GM12873 (cell line): Measurements from ENCODE around the gene PRR5L.

Experiments
- TF ChIP-seq, protein P1 (sequence below): IDR thresholded peaks from 2 replicates; pipeline ENCODE4 v1.5.1; 2012; ENCODE audit warnings: low read depth, mild to moderate bottlenecking, moderate library complexity, low read length, control low read depth; ENCODE audit not compliant: insufficient read depth; ENCODE audit errors: missing control alignments

The PRR5L gene

DNA sequence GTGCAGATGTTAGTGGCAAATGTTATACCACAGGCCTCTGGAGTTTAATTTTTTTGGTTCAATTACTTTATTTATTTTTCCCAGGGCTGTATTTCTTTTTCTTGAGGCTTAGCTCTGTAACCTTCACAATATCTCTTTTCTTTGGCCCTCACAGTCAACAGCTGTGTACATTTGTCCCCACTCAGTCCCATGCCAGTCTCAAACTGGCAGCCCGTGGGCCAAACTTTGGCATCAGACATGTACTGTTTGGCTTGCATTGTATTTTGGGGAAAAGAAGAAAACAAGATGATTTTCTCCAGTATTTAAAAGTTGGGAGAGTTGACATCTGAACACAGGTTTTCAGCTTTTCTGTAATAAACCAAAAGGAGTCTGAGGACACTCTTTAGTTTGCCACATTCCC lies 87.1 kb downstream of the PRR5L start:
- TF ChIP-seq, protein P1, sequence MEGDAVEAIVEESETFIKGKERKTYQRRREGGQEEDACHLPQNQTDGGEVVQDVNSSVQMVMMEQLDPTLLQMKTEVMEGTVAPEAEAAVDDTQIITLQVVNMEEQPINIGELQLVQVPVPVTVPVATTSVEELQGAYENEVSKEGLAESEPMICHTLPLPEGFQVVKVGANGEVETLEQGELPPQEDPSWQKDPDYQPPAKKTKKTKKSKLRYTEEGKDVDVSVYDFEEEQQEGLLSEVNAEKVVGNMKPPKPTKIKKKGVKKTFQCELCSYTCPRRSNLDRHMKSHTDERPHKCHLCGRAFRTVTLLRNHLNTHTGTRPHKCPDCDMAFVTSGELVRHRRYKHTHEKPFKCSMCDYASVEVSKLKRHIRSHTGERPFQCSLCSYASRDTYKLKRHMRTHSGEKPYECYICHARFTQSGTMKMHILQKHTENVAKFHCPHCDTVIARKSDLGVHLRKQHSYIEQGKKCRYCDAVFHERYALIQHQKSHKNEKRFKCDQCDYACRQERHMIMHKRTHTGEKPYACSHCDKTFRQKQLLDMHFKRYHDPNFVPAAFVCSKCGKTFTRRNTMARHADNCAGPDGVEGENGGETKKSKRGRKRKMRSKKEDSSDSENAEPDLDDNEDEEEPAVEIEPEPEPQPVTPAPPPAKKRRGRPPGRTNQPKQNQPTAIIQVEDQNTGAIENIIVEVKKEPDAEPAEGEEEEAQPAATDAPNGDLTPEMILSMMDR, result no peak

GRCh38 chr11:36385121-36385970 lies 89.3 kb downstream of the PRR5L start:
- TF ChIP-seq, protein P1, result no peak

DNA sequence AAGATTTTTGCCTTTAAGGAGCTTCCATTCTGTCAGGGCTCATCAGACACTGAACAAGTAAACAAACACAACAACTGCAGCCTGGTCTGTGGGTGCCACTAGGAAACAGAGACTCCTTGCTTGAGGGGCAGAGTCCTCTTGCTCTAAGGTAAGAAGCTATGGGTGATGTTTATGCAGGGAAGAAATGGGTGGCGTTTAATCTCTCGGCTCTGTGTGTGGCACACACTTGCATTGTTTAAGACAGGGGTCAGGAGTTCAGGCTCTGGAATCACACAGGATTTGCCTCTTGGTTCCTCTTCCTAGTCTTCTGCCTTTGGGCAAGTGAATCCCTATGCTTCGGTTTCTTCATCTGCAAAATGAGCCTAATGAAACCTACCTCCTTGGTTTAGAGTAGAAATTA lies 90.3 kb downstream of the PRR5L start:
- TF ChIP-seq, protein P1, result no peak

- TF ChIP-seq, protein P1, result no peak
Observed at GRCh38 chr11:36388071-36388470, 92.0 kb downstream of the PRR5L start.

DNA sequence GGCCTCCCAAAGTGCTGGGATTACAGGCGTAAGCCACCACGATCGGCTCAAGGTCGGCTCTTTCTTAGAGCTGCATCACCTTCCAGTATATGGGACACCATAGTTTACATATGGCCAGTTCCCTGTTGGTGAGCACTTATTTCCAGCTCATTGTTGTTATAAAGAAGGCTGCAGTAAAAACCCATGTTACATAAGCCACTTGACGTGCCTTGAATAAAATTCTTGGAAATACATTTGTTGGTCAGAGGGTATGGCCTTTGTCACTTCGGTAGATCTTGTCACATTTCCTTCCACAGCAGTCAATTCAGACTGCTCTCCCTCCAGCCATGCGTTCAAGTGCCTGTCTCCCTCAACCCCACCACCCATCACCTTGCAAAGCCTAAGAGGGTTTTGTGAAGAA lies 92.9 kb downstream of the PRR5L start:
- TF ChIP-seq, protein P1, result no peak

- TF ChIP-seq, protein P1, result no peak
Observed at GRCh38 chr11:36389811-36390210, 93.7 kb downstream of the PRR5L start.

- TF ChIP-seq, protein P1, result no peak
Observed at GRCh38 chr11:36390963-36391471, 94.9 kb downstream of the PRR5L start.
